WI38 (cell line): ENCODE data around the gene SPATA21.

Experiments
- H3K4me3 ChIP-seq: 2 replicates; pipeline ENCODE4 v1.5.1; 2011; ENCODE audit warnings: low read depth, mild to moderate bottlenecking, control low read depth, low read length
- CTCF ChIP-seq: IDR thresholded peaks from 2 replicates; pipeline ENCODE4 v1.5.1; 2012; ENCODE audit warnings: low read depth, mild to moderate bottlenecking, control low read depth, low read length

SPATA21 gene

GRCh38 chr1:16438516-16438915 is 1.3 kb upstream of the SPATA21 start:
- TF ChIP-seq CTCF: no peak
- H3K4me3 ChIP-seq: no peak overlapping the region

GRCh38 chr1:16434501-16434900 is 2.7 kb downstream of the SPATA21 start:
- H3K4me3 ChIP-seq: no peak overlapping the region
- TF ChIP-seq CTCF: no peak

GRCh38 chr1:16434007-16434406 is 3.2 kb downstream of the SPATA21 start:
- no peak overlapping the region for H3K4me3 ChIP-seq
- no peak for TF ChIP-seq CTCF

- no peak for TF ChIP-seq CTCF
- no peak overlapping the region for H3K4me3 ChIP-seq
These were observed 4.2 kb downstream of the SPATA21 start for GRCh38 chr1:16433030-16433429.

- TF ChIP-seq CTCF: no peak
- H3K4me3 ChIP-seq: no peak overlapping the region
These were observed 6.6 kb downstream of the SPATA21 start for GRCh38 chr1:16430606-16431005.

- TF ChIP-seq CTCF: no peak
- no peak overlapping the region for H3K4me3 ChIP-seq
These were observed 11.8 kb downstream of the SPATA21 start for GRCh38 chr1:16425125-16426025.

- TF ChIP-seq CTCF: no peak
- no peak overlapping the region for H3K4me3 ChIP-seq
These were observed 15.2 kb downstream of the SPATA21 start for GRCh38 chr1:16422041-16422440.
